ENCODE data around the gene SGPP1. TPM values are rescaled to one million over a fixed set of nuclear protein-coding genes. Genes with fewer than 3 reads are reported as not detected.
A peak's percentile ranks its signal among the peaks of the same experiment; 100 is the strongest.

Gene SGPP1
- total and polyA plus RNA-seq, 2 donors (not counting 1 experiment from before 2014, with no cell fraction given), result 13.8 to 46.4 TPM

DNA sequence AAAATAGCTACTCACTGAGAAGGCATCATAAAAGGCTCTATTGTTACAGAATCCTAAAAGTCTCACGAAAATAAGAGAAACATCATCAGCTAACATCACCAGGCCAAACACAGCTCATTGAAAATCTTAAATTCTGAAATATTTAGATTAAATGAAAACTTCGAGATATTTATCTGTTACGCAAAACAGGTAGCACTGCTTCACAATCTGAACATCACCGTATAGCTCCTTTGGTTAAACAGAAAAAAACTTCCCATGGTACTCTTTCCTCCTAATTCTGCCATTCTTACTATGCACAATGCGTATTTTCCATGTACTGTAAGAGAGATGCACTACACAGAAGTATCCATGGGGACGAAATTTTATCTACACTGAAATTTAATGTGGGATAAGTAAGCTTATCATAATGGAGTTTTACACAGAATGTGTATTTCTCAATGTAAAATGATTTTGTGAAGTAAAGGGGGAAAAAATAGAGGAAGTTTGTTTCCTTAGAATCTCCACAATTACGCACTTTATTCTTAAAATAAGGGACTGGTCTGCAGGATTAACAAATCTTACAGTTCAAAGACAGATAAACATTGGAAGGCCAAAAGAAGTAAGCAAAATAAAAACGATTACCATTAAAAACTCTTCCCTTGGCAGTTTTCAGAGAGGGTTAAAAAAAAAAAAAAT is 1.9 kb downstream of the SGPP1 start:
- intact Hi-C loops (cut with micrococcal nuclease), result loop anchor here (1.0 to 5.0 kb wide), 4 partner anchors 12 to 1376 kb away; partner anchors contain the start of genes MAX, MTHFD1 and PPP2R5E
- Histone ChIP-seq H3K4me3 (ENCODE audit: control extremely low read depth in 1 of 5, extremely low read depth in 1 of 5, insufficient read depth in 1 of 5, low read depth in 2 of 5, low read length in 4 of 5) (peak overlapping the region in 4 of 5 experiments; percentile 90 to 95 (median 92)), H3K27ac (ENCODE audit: low read length in 2 of 2) (peak overlapping the region; percentile 46 to 50), H3K4me2 (replicated peaks; ENCODE audit: low read depth, low read length, poor library complexity, severe bottlenecking) (peak overlapping the region; percentile 85), H3K9ac (ENCODE audit: low read length) (peak overlapping the region; percentile 90), H3K4me1 (ENCODE audit: control insufficient read depth in 2 of 2, insufficient read depth in 2 of 2, low read length in 2 of 2) (peaks cover 20 to 29% of the 10 kb centered on the region in 2 donors), H3K79me2 (ENCODE audit: control insufficient read depth, insufficient read depth, low read length) (peaks cover 63% of the 10 kb centered on the region), H3K27me3 (replicated peaks in 1 of 4; ENCODE audit: control extremely low read depth in 1 of 4, control insufficient read depth in 3 of 4, insufficient read depth in 4 of 4, low read length in 3 of 4) (no peaks in the 10 kb centered on the region), H2AFZ (ENCODE audit: insufficient read depth, low read depth, low read length, poor library complexity, severe bottlenecking) (no peak overlapping the region), H3K36me3 (replicated peaks in 1 of 2; ENCODE audit: control extremely low read depth in 1 of 2, control insufficient read depth in 1 of 2, extremely low read depth in 1 of 2, insufficient read depth in 2 of 2, low read length in 1 of 2) (peaks cover 0 to 7% of the 10 kb centered on the region in 2 experiments), H4K20me1 (ENCODE audit: control insufficient read depth, insufficient read depth, low read length, poor library complexity, severe bottlenecking) (no peaks in the 10 kb centered on the region), H3K9me3 (ENCODE audit: control extremely low read depth in 1 of 3, control insufficient read depth in 2 of 3, insufficient read depth in 1 of 3, low read length in 2 of 3) (no peaks in the 10 kb centered on the region)
- no peak for DNase-seq
- peak overlapping the region; percentile 91 for H3K27ac Mint-ChIP-seq
- ChIA-PET POLR2A (interaction anchor here (0.5 to 2.9 kb wide), 7 partner anchors 10 to 84 kb away, joined by 3 to 12 read pairs (median 3); partner anchors contain the start of gene WDR89), CTCF (interaction anchor here (0.6 to 6.7 kb wide), 16 partner anchors 9 to 578 kb away, joined by 3 to 92 read pairs (median 4); no protein-coding TSS in a partner anchor)
- no peak for ATAC-seq (ENCODE audit: low read depth)
- WGBS (ENCODE audit: insufficient coverage), result no CpG with 5 or more reads among the region's 8 CpGs
- H3K27me3 Mint-ChIP-seq, result no peaks in the 10 kb centered on the region
- H3K4me3 Mint-ChIP-seq, result peak overlapping the region; percentile 100
- no peaks in the 10 kb centered on the region for H3K9me3 Mint-ChIP-seq (ENCODE audit: insufficient read depth)
- TF ChIP-seq, protein P1, sequence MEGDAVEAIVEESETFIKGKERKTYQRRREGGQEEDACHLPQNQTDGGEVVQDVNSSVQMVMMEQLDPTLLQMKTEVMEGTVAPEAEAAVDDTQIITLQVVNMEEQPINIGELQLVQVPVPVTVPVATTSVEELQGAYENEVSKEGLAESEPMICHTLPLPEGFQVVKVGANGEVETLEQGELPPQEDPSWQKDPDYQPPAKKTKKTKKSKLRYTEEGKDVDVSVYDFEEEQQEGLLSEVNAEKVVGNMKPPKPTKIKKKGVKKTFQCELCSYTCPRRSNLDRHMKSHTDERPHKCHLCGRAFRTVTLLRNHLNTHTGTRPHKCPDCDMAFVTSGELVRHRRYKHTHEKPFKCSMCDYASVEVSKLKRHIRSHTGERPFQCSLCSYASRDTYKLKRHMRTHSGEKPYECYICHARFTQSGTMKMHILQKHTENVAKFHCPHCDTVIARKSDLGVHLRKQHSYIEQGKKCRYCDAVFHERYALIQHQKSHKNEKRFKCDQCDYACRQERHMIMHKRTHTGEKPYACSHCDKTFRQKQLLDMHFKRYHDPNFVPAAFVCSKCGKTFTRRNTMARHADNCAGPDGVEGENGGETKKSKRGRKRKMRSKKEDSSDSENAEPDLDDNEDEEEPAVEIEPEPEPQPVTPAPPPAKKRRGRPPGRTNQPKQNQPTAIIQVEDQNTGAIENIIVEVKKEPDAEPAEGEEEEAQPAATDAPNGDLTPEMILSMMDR (IDR thresholded peaks at IDR 0.05), result no peak
- TF ChIP-seq EZH2 (IDR thresholded peaks at IDR 0.05; ENCODE audit: borderline replicate concordance, insufficient read depth, low read depth, low read length, poor library complexity, severe bottlenecking), result no peak
- H3K4me1 Mint-ChIP-seq, result peaks cover 41% of the 10 kb centered on the region

DNA sequence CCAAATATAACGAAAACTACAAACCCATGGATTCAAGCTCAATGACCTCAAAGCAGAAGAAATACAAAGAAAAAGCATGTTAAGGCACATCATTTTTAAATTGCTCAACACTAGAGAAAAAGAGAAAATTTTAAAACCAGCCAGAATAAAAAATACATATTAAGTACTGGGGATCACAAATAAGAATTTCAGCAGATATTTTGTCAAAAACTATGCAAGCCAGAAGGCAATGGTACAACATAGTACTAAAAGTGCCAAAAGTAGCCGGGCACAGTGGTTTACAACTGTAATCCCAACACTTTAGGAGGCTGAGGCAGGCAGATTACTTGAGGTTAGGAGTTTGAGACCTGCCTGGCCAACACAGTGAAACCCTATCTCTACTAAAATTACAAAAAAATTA is 10.2 kb downstream of the SGPP1 start:
- H3K27me3 ChIP-seq (replicated peaks in 1 of 4; ENCODE audit: control extremely low read depth in 1 of 4, control insufficient read depth in 3 of 4, insufficient read depth in 4 of 4, low read length in 3 of 4), result no peaks in the 10 kb centered on the region
- H3K4me2 ChIP-seq (replicated peaks; ENCODE audit: low read depth, low read length, poor library complexity, severe bottlenecking), result no peak overlapping the region
- intact Hi-C loops (cut with micrococcal nuclease), result loop anchor here (5.0 kb wide), 1 partner anchor 35 kb away; no protein-coding TSS in a partner anchor
- TF ChIP-seq EZH2 (IDR thresholded peaks at IDR 0.05; ENCODE audit: borderline replicate concordance, insufficient read depth, low read depth, low read length, poor library complexity, severe bottlenecking), result no peak
- TF ChIP-seq, protein P1 (IDR thresholded peaks at IDR 0.05), result no peak
- H3K4me3 Mint-ChIP-seq, result no peak overlapping the region
- H3K36me3 ChIP-seq (replicated peaks in 1 of 2; ENCODE audit: control extremely low read depth in 1 of 2, control insufficient read depth in 1 of 2, extremely low read depth in 1 of 2, insufficient read depth in 2 of 2, low read length in 1 of 2), result peaks cover 6 to 30% of the 10 kb centered on the region in 2 experiments
- ChIA-PET POLR2A (interaction anchor here (0.6 kb wide), 1 partner anchor 426 kb away, joined by 3 read pairs; no protein-coding TSS in a partner anchor), CTCF (interaction anchor here (0.5 to 1.3 kb wide), 2 partner anchors 35 to 53 kb away, joined by 3 read pairs; no protein-coding TSS in a partner anchor)
- no peaks in the 10 kb centered on the region for H4K20me1 ChIP-seq (ENCODE audit: control insufficient read depth, insufficient read depth, low read length, poor library complexity, severe bottlenecking)
- no peak overlapping the region for H3K27ac ChIP-seq (ENCODE audit: low read length in 2 of 2)
- H3K79me2 ChIP-seq (ENCODE audit: control insufficient read depth, insufficient read depth, low read length), result peaks cover 78% of the 10 kb centered on the region
- ATAC-seq (ENCODE audit: low read depth), result no peak
- H3K4me1 ChIP-seq (ENCODE audit: control insufficient read depth in 2 of 2, insufficient read depth in 2 of 2, low read length in 2 of 2), result peaks cover 0 to 5% of the 10 kb centered on the region in 2 donors
- no peaks in the 10 kb centered on the region for H3K9me3 Mint-ChIP-seq (ENCODE audit: insufficient read depth)
- no peak overlapping the region for H2AFZ ChIP-seq (ENCODE audit: insufficient read depth, low read depth, low read length, poor library complexity, severe bottlenecking)
- peaks cover 4 to 20% (median 16%) of the 10 kb centered on the region in 3 donors for H3K9me3 ChIP-seq (ENCODE audit: control extremely low read depth in 1 of 3, control insufficient read depth in 2 of 3, insufficient read depth in 1 of 3, low read length in 2 of 3)
- WGBS (ENCODE audit: insufficient coverage), result no CpG with 5 or more reads among the region's 2 CpGs
- peaks cover 25% of the 10 kb centered on the region for H3K4me1 Mint-ChIP-seq
- peak; percentile 37 for DNase-seq
- H3K9ac ChIP-seq (ENCODE audit: low read length), result no peak overlapping the region
- H3K27me3 Mint-ChIP-seq, result no peaks in the 10 kb centered on the region
- H3K27ac Mint-ChIP-seq, result no peak overlapping the region
- no peak overlapping the region for H3K4me3 ChIP-seq (ENCODE audit: control extremely low read depth in 1 of 5, extremely low read depth in 1 of 5, insufficient read depth in 1 of 5, low read depth in 2 of 5, low read length in 4 of 5)

Data from B cell (primary cell).